SW 1271 (cell line): ENCODE results near the gene EPHB1.
"Not testable (repeated sequence)": the region's sequence is repeated elsewhere in the genome, so short reads cannot be mapped to it uniquely, and the experiment has no call there.

Experiments
- DNase-seq, 2 experiments: peaks; one replicate each; lab custom pipeline; 2025; lab: John Stamatoyannopoulos, UW

EPHB1 gene

GRCh38 chr3:135050536-135050935, 255.5 kb downstream of the EPHB1 start:
- no peak for DNase-seq

DNA sequence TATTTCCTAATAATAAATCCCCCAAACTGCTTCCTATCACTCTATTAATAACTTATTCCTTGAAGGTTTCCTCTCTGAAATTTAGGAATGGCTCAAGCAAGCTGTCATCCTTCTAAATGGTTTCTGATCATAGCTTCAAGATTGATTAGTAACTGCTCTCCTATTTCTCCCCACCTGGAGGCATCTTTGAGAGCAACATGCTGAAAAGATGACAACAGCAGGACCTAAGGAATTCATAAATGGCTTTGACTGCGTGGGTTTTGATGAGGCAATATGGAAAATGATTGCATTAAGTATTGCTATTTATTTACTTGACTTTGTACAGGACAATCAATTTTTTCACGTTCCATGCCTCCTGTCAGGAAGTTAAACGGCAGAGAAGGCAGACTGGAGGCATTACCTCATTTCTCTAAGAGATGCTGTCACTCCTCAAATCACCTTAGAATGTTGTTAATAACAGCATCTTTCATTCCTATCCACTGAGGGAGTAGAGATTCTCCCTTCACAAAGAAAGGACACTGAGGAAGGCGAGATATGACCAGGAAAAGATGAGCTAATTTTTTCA, 256.4 kb downstream of the EPHB1 start:
- DNase-seq, result no peak

- DNase-seq, result no peak
Observed at GRCh38 chr3:135055449-135055848, 260.4 kb downstream of the EPHB1 start.

GRCh38 chr3:135056084-135056730, 261.1 kb downstream of the EPHB1 start:
- DNase-seq, result no peak

DNA sequence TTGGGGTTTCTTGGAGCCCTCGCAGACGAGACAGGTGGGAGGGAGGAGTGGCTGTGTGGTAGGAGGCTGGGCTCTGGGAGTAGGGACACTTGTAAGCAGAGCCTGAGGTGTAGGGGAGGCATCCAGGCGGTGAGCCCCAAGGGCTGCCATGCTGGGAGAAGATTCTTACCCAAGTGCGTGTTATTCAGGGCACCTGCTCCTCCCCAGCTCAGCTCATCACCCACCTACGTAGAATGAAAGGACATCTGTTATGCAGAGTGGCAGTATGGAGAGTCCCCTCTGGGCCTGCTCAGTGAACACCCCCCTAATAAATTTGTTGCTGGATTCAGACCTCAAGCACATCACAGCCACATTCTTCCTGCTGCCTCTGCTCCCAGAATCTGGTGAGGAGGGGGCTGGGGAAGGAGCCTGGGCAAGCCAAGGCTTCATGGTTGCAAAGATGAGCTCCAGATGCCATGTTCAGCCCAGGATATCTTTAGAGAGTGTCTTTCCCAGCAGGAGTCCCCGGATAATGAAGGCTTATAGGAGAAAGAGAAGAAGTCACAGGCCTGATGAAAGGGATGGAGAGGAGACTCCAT, 261.8 kb downstream of the EPHB1 start:
- DNase-seq, result no peak

DNA sequence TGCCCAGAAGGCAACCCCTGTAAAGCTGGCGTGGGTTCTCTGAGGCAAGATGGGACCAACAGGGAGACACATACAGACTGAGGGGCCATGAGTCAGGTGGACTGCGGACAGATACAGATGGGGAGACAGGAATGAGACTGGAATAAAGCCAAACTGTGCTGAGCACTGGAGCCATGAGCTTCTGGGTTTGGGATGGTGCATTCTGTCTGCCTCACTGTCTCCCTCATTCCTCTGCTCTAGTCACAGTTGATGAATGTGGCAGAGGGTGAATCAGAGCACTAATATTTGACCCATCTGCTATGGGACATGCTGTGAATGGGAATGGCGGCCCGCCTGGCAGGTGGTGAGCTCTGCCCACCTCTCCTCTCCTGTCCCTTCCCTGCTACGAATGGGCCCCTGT, 262.9 kb downstream of the EPHB1 start:
- no peak for DNase-seq

- no peak for DNase-seq
Observed at GRCh38 chr3:135059580-135059979, 264.5 kb downstream of the EPHB1 start.

DNA sequence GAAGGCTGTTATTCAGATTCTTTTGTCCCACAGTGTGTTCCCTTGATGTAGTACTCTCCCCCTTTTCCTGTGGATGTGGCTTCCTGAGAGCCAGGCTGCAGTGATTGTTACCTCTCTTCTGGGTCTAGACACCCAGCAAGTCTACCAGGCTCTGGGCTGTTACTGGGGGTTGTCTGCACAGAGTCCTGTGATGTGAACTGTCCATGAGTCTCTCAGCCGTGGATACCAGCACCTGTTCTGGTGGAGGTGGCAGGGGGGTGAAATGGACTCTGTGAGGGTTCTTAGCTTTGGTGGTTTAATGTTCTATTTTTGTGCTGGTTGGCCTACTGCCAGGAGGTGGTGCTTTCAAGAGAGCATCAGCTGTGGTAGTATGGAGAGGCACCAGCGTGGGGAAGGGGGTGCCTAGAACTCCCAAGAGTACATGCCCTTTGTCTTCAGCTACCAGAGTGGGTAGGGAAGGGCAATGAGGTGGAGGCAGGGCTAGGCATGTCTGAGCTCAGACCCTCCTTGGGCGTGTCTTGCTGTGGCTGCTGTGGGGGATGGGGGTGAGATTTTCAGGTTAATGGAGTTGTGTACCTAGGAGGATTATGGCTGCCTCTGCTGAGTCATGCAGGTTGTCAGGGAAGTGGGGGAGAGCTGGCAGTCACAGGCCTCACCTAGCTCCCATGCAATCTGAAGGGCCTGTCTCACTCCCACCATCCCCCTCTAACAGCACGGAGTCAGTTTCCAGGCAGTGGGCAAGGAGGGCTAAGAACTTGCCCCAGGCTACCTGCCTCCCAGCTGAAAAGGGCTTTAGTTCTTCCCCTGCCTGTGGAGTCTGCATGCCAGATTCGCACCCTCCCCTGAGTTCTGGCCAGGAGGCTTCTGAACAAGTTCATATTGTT, 272.0 kb downstream of the EPHB1 start:
- not testable (repeated sequence) for DNase-seq

DNA sequence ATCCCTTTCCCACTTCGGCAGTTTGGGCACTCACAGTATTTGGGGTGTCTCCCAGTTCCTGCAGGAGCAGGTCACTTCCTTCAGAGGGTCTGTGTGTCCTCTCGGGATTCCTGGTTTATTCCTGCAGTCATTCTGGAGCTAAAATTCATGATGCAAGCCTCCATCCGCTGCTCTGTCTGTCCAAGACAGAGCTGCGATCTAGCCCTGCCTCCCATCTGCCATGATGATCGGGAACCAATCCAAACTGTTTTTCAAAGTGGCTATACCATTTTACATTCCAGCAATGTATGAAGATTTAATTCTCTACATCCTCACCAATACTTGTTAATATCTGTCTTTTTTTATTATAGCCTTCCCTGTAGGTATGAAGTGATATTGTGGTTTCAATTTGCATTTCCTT, 273.0 kb downstream of the EPHB1 start:
- no peak for DNase-seq

DNA sequence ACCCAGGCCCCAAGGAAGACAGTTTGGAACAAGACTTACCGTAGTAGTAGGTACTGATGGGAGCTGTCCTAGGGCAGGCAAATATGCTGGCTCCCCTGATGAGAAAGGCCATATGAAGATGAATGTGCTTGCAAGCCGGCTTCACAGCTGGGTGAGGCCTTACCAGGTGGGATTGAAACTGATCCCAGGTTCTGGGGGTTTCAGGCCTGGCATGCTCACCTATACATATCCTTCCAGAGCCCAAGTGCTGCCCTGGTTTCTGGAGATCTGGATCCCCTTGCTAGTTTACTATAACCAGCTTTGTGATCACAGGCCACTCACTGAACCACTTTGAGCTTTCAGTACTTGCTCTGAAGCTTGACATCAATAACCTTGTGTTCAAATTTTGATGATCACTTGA, 274.3 kb downstream of the EPHB1 start:
- DNase-seq, result no peak

GRCh38 chr3:135071483-135071882, 276.4 kb downstream of the EPHB1 start:
- no peak for DNase-seq

GRCh38 chr3:135072431-135072830, 277.4 kb downstream of the EPHB1 start:
- DNase-seq, result no peak

GRCh38 chr3:135075157-135075556, 280.1 kb downstream of the EPHB1 start:
- DNase-seq, result no peak

DNA sequence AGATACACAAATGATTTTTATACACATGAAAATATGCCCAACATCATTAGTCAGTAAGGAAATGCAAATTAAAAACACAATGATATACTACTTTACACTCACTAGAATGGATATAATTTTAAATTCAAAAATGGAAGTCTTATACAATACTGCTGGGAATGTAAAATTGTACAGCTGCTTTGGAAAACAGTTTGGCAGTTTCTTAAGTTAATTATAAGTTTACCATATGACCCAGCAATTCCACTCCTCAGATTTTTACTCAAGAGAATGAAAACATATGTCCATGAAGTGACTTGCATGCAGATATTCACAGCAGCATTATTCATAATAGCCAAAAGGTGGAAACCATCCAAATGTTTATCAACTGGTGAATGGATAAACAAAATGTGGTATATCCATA, 281.3 kb downstream of the EPHB1 start:
- DNase-seq, result no peak

GRCh38 chr3:135077186-135077585, 282.1 kb downstream of the EPHB1 start:
- no peak for DNase-seq

DNA sequence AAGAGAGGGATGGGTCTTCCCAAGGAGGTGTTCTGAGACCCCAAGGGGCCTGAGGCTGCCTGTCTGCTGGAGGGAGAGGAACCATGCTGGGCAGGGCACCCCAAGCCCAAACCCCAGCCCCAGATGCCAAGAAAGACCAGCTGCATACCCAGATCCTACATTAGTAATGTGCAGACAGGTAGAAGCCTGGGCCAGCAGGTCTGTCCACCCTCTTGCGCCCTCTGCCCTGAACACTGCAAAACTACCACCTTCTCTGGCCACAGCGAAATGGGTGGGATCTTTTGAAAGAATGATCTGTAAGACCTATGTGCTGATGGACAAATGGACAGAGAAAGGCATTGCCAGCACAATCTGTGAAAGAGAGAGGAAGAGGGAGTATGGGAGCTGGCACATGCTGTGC, 283.2 kb downstream of the EPHB1 start:
- no peak for DNase-seq

- no peak for DNase-seq
Observed at GRCh38 chr3:135079095-135079494, 284.0 kb downstream of the EPHB1 start.

GRCh38 chr3:135081451-135081850, 286.4 kb downstream of the EPHB1 start:
- no peak for DNase-seq

GRCh38 chr3:135081856-135082434, 286.9 kb downstream of the EPHB1 start:
- DNase-seq, result no peak

DNA sequence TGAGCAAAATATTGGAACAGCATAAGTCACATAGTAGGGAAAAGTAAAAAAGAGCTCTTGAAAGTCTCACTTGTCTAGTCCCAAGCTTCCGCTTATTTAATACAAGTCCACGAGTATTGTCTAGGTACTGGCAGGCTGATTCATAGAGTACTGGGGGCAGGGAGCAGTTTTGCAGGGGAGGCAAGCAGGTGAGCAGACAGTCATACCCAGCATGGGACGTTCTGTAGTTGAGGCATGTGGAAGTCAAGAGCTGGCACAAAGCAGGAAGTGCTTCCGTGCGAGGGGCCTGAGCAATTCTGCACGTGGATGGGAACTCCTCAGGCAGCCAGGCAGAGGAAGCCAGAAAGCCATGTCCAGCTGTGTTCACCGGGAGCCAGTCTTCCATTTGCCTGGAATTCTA, 287.6 kb downstream of the EPHB1 start:
- no peak for DNase-seq

GRCh38 chr3:135083179-135083578, 288.1 kb downstream of the EPHB1 start:
- DNase-seq, result no peak

GRCh38 chr3:135083756-135084155, 288.7 kb downstream of the EPHB1 start:
- DNase-seq, result no peak
